ENCODE data around the gene SRR.

GRCh38 chr17:2354311-2354710 lies 50.6 kb downstream of the SRR start:
- TF ChIP-seq, protein P1, sequence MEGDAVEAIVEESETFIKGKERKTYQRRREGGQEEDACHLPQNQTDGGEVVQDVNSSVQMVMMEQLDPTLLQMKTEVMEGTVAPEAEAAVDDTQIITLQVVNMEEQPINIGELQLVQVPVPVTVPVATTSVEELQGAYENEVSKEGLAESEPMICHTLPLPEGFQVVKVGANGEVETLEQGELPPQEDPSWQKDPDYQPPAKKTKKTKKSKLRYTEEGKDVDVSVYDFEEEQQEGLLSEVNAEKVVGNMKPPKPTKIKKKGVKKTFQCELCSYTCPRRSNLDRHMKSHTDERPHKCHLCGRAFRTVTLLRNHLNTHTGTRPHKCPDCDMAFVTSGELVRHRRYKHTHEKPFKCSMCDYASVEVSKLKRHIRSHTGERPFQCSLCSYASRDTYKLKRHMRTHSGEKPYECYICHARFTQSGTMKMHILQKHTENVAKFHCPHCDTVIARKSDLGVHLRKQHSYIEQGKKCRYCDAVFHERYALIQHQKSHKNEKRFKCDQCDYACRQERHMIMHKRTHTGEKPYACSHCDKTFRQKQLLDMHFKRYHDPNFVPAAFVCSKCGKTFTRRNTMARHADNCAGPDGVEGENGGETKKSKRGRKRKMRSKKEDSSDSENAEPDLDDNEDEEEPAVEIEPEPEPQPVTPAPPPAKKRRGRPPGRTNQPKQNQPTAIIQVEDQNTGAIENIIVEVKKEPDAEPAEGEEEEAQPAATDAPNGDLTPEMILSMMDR (IDR thresholded peaks at IDR 0.05; ENCODE audit: poor library complexity, severe bottlenecking), result no peak
- no peak for TF ChIP-seq POLR2AphosphoS5 (IDR thresholded peaks at IDR 0.05)
- no peak for TF ChIP-seq SMC3 (conservative IDR thresholded peaks at IDR 0.05; ENCODE audit: poor library complexity)
- TF ChIP-seq, protein P2, sequence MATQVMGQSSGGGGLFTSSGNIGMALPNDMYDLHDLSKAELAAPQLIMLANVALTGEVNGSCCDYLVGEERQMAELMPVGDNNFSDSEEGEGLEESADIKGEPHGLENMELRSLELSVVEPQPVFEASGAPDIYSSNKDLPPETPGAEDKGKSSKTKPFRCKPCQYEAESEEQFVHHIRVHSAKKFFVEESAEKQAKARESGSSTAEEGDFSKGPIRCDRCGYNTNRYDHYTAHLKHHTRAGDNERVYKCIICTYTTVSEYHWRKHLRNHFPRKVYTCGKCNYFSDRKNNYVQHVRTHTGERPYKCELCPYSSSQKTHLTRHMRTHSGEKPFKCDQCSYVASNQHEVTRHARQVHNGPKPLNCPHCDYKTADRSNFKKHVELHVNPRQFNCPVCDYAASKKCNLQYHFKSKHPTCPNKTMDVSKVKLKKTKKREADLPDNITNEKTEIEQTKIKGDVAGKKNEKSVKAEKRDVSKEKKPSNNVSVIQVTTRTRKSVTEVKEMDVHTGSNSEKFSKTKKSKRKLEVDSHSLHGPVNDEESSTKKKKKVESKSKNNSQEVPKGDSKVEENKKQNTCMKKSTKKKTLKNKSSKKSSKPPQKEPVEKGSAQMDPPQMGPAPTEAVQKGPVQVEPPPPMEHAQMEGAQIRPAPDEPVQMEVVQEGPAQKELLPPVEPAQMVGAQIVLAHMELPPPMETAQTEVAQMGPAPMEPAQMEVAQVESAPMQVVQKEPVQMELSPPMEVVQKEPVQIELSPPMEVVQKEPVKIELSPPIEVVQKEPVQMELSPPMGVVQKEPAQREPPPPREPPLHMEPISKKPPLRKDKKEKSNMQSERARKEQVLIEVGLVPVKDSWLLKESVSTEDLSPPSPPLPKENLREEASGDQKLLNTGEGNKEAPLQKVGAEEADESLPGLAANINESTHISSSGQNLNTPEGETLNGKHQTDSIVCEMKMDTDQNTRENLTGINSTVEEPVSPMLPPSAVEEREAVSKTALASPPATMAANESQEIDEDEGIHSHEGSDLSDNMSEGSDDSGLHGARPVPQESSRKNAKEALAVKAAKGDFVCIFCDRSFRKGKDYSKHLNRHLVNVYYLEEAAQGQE (IDR thresholded peaks at IDR 0.05; ENCODE audit: borderline replicate concordance), result no peak
- TF ChIP-seq EZH2 (IDR thresholded peaks at IDR 0.05; ENCODE audit: borderline replicate concordance, insufficient read depth, low read length, poor library complexity, severe bottlenecking), result no peak
